SKM-1 (cell line): ENCODE data around the gene HACD3.
"Not testable (repeated sequence)": the region's sequence is repeated elsewhere in the genome, so short reads cannot be mapped to it uniquely, and the experiment has no call there.

Source experiments
- DNase-seq: peaks from one replicate; lab custom pipeline; 2025; ENCODE audit not compliant: unreplicated experiment; lab: John Stamatoyannopoulos, UW

The HACD3 gene

DNA sequence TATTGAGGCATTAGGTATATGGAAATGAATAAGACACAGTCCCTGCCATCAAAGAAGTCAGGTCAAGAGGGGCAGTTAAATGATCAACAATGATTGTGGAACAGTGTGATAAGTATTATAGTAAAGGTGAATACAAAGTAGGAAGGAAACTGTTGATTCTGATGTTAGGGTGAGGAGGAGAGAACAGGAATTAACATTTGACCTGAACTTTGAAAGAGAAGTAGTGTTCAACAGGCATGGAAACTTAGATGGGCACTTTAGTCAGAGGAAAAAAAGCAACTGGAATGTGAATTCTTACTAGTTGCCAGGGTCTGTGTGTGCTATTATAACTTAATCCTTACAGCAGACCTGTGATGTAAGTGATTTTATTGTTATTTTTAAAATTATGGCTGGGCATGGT lies 17.6 kb downstream of the HACD3 start:
- no peak for DNase-seq

DNA sequence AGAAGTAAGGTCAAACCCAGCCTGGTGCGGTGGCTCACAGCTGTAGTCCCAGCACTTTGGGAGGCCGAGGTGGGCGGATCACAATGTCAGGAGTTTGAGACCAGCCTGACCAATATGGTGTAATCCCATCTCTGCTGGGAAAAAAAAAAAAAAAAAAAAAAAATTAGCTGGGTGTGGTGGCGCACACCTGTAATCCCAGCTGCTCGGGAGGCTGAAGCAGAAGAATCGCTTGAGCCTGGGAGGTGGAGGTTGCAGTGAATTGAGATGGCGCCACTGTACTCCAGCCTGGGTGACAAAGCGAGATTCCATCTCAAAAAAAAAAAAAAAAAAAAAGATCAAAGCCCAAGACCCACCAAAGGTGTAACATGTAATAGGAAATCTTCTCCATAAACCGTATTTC lies 19.0 kb downstream of the HACD3 start:
- DNase-seq, result not testable (repeated sequence)

DNA sequence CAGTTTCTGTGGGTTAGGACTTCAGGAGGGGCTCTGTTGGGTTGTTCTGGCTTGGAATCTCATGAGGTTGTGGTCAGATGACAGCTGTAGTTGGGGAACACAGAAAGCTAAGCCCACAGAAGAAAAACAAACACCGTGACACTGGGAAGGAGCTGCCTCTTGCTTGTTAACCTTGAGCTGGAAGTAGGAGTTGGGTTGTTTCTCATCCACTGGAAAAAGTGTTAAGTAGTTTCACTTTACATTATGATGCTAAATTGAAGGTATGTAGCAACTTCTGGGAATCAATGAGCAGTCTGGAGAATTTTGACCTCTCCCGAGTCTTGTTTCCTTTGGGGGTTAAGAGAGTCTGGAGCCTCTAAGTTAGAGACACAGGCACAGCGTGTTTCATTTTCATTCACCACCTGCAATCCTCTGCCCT lies 20.4 kb downstream of the HACD3 start:
- DNase-seq, result no peak

DNA sequence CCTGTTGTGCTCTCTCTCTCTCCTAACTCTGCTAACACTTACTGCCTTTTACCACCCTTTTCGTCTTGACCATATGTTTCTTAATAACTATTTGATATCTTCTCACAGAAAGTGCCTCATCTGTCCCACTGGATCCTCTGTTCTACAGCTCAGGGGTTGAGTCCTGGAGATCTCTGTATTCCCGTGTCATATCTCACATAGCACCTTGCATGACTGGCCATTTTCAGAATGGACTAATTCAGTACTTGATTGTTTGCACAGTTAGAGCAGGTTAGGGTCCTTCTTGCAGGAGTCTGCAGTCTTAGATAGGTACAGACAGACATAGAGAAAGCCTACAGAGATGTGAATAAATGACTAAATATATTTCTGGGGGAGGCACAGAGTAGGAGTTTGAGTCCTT lies 20.9 kb downstream of the HACD3 start:
- no peak for DNase-seq

DNA sequence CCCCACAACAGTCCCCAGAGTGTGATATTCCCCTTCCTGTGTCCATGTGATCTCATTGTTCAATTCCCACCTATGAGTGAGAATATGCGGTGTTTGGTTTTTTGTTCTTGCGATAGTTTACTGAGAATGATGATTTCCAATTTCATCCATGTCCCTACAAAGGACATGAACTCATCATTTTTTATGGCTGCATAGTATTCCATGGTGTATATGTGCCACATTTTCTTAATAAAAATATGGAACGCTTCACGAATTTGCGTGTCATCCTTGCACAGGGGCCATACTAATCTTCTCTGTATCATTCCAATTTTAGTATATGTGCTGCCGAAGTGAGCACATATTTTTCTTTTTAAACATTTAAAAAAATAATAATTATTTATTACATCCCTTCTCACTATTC lies 22.6 kb downstream of the HACD3 start:
- DNase-seq, result not testable (repeated sequence)

DNA sequence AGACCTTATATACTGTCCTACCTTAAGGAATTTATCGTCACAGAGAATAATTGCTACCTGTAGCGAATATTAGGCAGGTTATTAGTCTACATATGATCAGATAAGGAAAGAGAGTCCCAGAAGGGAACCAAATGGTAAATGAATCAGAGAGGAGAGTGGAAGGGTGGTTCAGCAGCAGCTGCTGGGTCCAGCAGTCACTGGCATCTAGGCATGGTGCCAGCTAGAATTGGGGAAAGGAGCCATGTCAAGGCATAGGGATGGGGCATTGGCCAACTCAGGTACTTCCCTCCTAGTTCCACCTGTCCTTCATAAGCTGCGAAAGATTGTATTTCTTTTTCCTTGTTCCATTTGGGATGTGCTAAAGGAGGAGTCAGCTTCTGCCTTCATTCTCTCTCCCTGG lies 23.4 kb downstream of the HACD3 start:
- DNase-seq, result no peak

DNA sequence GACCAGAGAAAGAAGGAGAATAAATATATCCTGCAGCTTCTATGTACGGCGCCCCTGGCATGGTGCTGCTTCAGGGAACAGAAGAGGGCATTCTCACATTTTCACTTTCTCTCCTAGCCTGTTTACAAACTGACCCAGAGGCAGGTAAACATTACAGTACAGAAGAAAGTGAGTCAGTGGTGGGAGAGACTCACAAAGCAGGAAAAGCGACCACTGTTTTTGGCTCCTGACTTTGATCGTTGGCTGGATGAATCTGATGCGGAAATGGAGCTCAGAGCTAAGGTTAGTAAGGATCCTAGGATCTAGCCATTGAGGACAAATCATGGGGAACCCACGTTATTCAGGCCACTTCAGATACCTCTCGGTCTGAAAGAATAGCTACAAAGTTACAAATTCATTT lies 26.4 kb downstream of the HACD3 start:
- DNase-seq, result no peak

DNA sequence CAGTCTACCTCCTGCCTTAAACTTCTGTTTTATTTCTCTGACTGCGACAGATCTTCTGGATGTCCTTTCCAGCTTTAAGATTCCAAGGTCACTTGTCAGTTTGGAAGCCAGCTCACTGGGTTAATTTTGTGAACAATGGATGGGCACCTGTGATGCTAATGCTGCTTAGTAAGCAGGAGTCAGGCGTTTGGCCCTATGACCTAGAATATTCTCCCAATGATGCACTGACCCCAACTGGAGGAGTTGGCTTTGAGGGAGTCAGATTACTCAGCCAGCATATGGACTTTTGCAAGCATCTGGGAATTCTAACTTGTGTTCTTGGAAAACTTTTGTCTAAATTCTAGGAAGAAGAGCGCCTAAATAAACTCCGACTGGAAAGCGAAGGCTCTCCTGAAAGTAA lies 28.1 kb downstream of the HACD3 start:
- DNase-seq, result no peak

DNA sequence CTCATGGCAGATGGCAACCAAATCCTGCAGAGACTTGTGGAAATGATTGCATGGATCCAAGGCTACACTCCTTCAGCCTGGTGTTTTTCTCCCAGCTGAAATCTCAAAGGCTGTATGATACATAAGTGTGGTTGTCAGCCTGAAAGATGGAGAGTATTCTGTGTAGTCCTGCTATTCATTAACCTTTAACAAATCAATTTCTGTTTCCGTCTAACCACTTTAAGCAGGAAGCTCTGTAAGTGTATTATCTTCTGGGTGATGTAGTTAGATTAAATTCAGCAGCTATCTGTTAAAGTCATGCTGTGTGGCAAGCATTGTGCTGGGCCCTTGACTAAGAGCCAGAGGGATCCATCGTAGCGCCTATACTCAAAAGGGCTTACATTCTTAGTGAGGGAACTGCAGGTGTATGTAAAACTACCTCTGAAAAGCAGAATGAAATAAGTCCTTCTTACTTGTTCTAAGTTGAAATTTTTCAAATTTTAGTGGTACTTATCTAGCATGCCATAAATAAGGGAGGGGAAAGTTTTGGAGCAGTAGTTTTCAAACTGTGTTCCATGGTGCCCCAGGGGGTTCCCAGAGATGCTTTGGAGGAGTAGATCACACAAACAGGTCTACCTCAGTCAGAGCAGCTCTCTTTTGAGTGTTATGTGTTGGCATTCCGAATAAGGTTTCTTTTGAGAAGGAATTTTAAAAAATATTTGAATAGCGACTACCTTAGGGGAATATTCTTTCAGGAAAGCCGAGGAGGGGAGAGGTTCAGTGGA lies 28.9 kb downstream of the HACD3 start:
- no peak for DNase-seq

DNA sequence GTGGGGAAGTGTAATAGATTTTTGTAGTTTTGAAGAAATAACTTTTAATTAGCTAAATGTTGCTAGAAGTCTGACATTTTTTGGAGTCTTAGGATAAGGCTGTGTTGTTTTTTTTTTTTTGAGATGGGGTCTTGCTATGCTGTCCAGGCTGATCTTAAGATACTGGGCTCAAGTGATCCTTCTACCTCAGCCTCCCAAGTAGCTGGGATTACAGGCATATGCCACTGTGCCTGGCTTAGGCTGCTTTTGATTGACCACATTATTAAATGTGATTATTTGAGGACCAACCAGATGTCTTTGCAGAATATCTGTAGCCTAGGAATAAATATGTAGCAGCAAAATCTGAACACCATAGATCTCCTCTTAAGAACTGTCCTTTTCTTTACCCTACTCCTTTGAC lies 29.7 kb downstream of the HACD3 start:
- no peak for DNase-seq

DNA sequence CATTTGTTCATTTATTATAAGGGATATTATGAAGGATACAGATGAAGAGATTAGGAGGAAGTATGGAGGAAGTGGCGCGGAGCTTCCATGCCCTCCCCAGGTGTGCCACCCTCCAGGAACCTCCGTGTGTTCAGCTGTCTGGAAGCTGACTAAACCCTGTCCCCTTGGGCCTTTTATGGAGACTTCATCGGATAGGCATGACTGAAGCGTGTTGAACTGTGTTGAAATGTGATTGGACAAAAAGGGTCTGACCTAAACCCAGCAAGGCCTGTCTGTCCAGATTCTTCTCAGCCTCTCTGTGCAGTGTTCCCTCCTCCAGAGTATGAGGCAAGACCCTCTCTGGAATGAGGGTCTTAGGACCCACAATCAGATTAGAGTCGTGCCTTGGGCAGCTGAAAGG lies 31.7 kb downstream of the HACD3 start:
- DNase-seq, result no peak

DNA sequence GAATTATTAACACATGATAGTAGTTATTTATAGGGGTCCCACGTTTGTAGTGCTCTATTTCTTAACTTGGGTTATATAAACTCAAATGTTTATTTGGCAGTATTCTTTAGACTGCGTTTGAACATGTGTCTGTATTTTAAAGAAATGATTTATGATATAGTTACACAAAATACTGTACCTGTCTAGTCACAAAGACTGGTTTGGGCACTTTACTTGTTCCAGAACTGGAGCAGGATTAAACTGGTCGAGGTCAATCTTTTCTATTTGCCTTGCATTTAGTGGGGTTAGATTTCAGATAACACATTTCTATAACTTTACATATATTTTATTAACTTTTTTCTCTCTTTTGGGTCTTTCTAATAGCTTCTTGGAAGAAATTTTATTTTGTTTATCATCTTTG lies 39.5 kb downstream of the HACD3 start:
- no peak for DNase-seq

DNA sequence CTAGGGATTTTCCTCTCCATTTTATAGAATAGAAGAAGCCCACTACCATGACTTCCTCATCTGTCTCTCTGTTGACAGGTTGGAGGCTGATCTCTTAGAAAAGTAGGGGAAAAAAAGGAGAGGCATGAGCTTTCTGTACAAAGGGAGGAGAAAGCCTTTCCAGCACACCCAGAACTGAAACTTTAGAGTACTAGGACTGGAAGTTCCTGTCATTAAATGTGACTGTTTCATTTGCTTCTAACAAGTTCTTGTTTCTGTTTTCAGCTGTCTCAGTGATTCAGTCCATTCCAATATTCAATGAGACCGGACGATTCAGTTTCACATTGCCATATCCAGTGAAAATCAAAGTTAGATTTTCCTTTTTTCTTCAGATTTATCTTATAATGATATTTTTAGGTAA lies 41.7 kb downstream of the HACD3 start:
- no peak for DNase-seq

DNA sequence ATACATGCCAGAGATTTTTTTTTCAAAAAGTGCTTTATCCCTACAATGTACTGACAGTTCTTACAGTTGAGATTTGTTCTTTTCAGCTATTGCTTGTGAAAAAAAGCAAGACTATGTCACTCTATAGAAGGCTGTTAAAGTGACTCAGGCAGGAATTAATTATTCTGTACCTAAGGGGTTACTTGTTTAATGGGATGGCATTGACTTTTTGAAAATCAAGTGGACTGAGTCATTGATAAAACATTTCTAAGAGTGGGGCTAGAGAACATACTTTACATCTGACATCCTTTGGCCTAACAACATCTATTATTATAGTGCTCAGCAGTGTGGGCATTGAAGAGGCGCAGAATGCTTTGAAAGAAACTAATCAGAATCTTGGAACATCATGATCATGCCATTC lies 46.4 kb downstream of the HACD3 start:
- no peak for DNase-seq

DNA sequence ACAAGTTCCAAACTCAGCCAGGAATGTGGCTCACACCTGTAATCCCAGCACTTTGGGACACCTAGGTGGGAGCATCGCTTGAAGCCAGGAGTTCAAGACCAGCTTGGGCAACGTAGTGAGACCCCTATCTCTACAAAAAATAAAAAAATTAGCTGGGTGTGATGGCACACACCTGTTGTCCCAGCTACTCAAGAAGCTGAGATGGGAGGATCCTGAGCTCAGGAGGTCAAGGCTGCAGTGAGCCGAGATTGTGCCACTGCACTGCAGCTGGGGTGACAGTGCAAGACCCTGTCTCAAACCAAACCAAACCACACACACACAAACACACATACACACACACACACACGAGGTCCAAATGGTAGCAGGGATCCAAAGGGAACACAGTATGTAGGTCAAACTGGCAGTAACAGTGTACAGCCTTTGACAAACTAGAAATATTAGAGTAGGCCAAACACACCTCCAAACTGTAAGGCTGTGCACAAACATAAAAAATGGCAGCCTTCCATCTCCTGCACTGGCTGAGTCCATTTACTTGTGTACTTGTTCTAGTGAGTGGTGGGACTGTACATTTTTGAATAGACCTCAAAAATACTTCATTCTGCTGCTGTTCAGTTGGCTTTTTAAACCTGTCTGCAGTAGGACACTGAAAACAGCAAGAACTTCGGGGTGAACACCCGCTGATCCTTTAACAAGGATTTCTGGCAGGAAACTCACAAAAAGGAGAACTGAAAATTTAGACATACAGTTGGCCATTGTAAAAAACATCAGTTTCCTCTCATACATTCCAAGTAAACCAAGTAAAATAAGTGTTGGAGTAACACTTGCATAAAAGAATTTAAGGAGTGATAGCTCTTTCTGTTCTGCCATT lies 47.1 kb downstream of the HACD3 start:
- DNase-seq, result no peak

DNA sequence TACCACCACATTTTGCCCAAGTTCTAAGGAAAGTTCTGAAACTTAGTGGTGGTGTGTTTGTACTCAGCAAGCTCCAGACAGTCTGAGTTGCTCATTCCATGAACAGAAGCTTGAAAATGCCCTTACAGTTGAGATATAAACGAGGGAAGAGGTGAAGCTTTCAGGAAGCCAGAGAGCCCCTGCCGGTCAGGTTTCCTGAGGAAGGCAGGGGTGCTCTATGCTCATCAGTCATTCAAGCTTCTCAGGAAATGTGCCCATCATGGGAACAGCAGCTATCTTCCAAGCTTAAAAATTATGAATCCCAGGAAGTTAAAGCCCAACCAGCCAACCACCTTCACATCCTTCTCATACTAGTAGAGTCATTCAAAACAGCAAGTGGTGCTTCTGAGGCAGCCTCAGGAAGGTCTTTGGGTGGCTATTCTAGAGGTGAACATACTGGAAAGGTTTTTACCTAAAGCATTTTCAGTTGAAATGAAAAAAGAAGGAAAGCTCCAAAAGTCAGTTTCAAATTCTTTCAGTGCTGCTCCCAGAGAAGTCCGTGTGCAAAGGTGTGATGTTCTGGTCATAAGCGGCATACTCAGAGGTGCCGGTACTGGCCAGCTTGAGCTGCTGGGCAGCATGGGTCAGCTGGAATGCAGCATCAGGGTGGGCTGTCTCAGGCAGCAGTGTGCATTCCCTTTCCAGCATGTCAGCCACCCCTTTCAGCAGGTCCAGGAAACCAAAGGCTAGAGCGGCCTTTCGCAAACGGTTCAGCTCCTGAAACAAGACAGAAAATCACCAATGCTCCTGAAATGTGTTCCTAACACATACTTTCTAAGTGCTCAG lies 48.9 kb downstream of the HACD3 start:
- DNase-seq, result no peak

DNA sequence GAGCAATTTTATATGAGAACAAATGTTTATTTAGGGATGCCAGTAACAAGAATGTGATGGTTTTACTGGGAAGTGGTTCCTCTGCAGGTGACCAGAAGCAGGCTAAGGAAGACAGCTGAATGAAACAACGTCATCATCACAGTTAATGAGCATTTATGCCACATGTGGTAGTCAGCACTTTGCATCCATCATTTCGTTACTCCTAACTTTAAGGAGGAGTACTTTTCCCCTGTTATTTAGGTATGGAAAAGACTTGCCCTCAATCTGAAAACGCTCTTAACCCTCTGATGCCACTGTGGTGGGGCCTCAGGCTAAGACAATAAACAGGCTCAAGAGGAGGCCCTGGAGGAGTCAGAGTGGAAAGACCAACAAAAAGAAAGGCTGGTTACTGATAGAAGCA lies 49.5 kb downstream of the HACD3 start:
- no peak for DNase-seq

DNA sequence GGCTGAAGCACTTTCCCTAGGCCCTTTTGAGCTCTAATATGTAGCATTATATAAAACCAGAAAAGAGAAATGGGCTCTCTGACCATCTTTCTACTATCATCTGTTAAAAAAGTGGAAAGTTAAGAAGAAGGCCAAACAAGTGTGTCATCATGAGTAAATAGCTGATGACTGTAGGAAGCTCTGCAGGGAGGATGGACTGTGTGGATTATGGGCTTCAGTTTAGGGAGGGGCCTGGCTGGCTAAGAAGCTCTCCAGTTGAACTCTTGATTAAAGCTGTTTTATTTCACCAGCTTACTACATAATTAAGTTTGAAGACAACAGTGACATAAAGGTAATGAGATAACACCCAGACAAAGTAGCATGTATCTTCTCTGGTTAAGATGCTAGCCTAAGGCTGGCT lies 50.0 kb downstream of the HACD3 start:
- DNase-seq, result no peak

DNA sequence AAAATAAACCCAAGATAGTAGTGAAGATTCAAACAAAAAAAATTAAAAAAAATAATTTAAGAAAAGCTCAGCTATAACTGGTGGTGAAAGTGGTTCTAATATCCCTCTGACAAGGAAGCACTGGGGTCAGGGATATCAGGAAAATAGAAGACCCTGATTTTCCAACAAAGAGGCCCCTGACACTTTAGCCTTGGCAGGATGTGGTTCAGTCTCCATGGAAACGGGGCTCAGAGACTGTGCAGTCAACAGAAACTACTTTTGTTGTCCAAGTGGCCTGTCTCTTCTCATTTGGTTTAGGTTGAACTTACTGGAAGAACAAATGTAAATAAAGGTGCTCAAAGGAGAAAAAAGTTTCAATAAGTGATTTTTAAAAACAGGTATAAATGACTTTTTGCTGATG lies 53.4 kb downstream of the HACD3 start:
- no peak for DNase-seq

DNA sequence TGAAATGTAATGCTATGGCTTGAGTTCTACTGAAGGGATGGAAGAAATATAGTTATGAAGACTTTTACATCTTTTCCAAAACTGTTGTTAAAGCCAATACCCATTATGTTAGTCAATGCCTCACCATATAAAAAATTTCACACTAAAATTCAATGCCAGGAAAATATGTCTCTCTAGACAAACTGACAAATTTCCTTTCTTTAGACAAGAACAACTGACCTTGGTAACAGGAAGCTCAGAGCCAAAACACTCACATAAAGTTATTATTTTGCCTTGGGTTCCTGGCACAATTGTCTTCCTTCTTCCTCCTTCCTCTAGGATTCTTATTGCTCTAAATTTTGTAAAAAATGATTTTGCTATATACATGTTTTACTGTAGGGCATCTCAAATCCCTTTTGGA lies 54.0 kb downstream of the HACD3 start:
- no peak for DNase-seq

DNA sequence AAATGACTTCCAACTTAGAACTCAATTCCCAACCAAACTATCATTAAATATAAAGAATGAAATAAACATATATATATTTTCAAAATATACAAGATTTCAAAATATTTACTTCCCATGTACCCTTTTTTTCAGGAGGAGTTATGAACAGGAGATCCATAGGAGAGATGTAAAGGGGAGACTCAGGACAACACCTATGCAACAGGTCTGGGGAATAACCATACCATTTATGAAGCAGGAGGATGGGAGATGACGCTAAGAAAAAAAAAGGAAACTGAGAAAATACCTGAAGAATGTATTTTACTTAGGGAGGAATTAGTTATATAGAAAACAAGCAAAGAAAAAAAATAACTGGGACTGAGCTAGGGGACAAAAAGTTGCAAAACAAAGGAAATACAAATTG lies 56.8 kb downstream of the HACD3 start:
- no peak for DNase-seq

DNA sequence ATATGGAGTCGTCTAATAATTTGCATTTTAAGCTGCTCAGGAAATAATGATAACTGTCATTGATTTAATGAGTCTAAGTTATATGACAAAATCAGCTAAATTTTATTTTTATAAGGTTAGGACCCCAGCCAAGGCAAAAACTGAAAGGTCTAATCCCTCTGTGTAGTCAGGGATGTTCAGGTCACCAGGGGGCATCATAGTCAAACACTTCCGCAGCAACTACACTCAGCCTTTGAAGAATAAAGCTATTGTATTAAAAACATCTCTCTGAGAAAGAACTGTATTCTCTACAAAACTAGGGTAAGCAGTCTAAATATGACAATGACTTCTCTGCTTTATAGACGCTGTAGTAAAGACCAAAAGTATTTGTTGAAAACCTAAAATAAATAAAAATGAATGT lies 65.7 kb downstream of the HACD3 start:
- no peak for DNase-seq
